ENCODE measurements around the gene SEMA3E. TPM values are rescaled to one million over a fixed set of nuclear protein-coding genes. Genes with fewer than 3 reads are reported as not detected.
"Not testable (repeated sequence)": the region's sequence is repeated elsewhere in the genome, so short reads cannot be mapped to it uniquely, and the experiment has no call there.

Gene SEMA3E
- total RNA-seq, 2 donors from 2014 or later: not detected

- H3K4me1 Mint-ChIP-seq: no peaks in the 10 kb centered on the region
- no peaks in the 10 kb centered on the region for H3K36me3 Mint-ChIP-seq (ENCODE audit: low read depth)
- no peak overlapping the region for H3K27ac Mint-ChIP-seq
- no peaks in the 10 kb centered on the region for H3K27me3 Mint-ChIP-seq
- H3K9me3 Mint-ChIP-seq: no peaks in the 10 kb centered on the region
- H3K4me3 Mint-ChIP-seq: no peak overlapping the region
- no peak for ATAC-seq (replicated peaks)
These were observed 179.9 kb downstream of the SEMA3E start for GRCh38 chr7:83469076-83469475.

GRCh38 chr7:83468251-83468739, 180.6 kb downstream of the SEMA3E start:
- ATAC-seq (replicated peaks): peak; percentile 29
- Mint-ChIP-seq H3K4me3 (no peak overlapping the region), H3K27ac (no peak overlapping the region), H3K9me3 (no peaks in the 10 kb centered on the region), H3K4me1 (no peaks in the 10 kb centered on the region), H3K27me3 (no peaks in the 10 kb centered on the region), H3K36me3 (ENCODE audit: low read depth) (no peaks in the 10 kb centered on the region)

- no peaks in the 10 kb centered on the region for H3K27me3 Mint-ChIP-seq
- no peak overlapping the region for H3K4me3 Mint-ChIP-seq
- no peak overlapping the region for H3K27ac Mint-ChIP-seq
- ATAC-seq (replicated peaks): no peak
- peaks cover 3% of the 10 kb centered on the region for H3K9me3 Mint-ChIP-seq
- no peaks in the 10 kb centered on the region for H3K4me1 Mint-ChIP-seq
- no peaks in the 10 kb centered on the region for H3K36me3 Mint-ChIP-seq (ENCODE audit: low read depth)
These were observed 181.4 kb downstream of the SEMA3E start for GRCh38 chr7:83467493-83467892.

GRCh38 chr7:83466956-83467355, 182.0 kb downstream of the SEMA3E start:
- no peak overlapping the region for H3K4me3 Mint-ChIP-seq
- no peaks in the 10 kb centered on the region for H3K27me3 Mint-ChIP-seq

GRCh38 chr7:83466187-83466923, 182.6 kb downstream of the SEMA3E start:
- Mint-ChIP-seq H3K27me3 (no peaks in the 10 kb centered on the region), H3K4me3 (no peak overlapping the region), H3K4me1 (no peaks in the 10 kb centered on the region), H3K27ac (no peak overlapping the region), H3K36me3 (ENCODE audit: low read depth) (no peaks in the 10 kb centered on the region), H3K9me3 (peaks cover 3% of the 10 kb centered on the region)
- ATAC-seq (replicated peaks): no peak

More at GRCh38 chr7:83466956-83467355, 182.0 kb downstream of the SEMA3E start:
- Mint-ChIP-seq H3K9me3 (peaks cover 3% of the 10 kb centered on the region), H3K4me1 (no peaks in the 10 kb centered on the region), H3K36me3 (ENCODE audit: low read depth) (no peaks in the 10 kb centered on the region), H3K27ac (no peak overlapping the region)
- no peak for ATAC-seq (replicated peaks)

- Mint-ChIP-seq H3K27me3 (no peaks in the 10 kb centered on the region), H3K4me1 (no peaks in the 10 kb centered on the region), H3K36me3 (ENCODE audit: low read depth) (no peaks in the 10 kb centered on the region), H3K9me3 (peaks cover 10% of the 10 kb centered on the region), H3K27ac (no peak overlapping the region), H3K4me3 (no peak overlapping the region)
- no peak for ATAC-seq (replicated peaks)
These were observed 183.3 kb downstream of the SEMA3E start for GRCh38 chr7:83465643-83466042.

GRCh38 chr7:83461820-83462219, 187.1 kb downstream of the SEMA3E start:
- not testable (repeated sequence) for H3K27me3 Mint-ChIP-seq; H3K4me3 Mint-ChIP-seq; H3K27ac Mint-ChIP-seq; H3K36me3 Mint-ChIP-seq (ENCODE audit: low read depth); H3K4me1 Mint-ChIP-seq; ATAC-seq (replicated peaks)
- peaks cover 14% of the 10 kb centered on the region for H3K9me3 Mint-ChIP-seq

- H3K9me3 Mint-ChIP-seq: peaks cover 14% of the 10 kb centered on the region
- not testable (repeated sequence) for H3K4me3 Mint-ChIP-seq; H3K4me1 Mint-ChIP-seq; H3K27me3 Mint-ChIP-seq; ATAC-seq (replicated peaks); H3K27ac Mint-ChIP-seq; H3K36me3 Mint-ChIP-seq (ENCODE audit: low read depth)
These were observed 188.8 kb downstream of the SEMA3E start for GRCh38 chr7:83459930-83460653.

- H3K27me3 Mint-ChIP-seq; H3K27ac Mint-ChIP-seq; H3K4me3 Mint-ChIP-seq; H3K4me1 Mint-ChIP-seq; ATAC-seq (replicated peaks); H3K36me3 Mint-ChIP-seq (ENCODE audit: low read depth): not testable (repeated sequence)
- peaks cover 14% of the 10 kb centered on the region for H3K9me3 Mint-ChIP-seq
These were observed 189.6 kb downstream of the SEMA3E start for GRCh38 chr7:83459101-83459929.

GRCh38 chr7:83457022-83457892, 191.7 kb downstream of the SEMA3E start:
- Mint-ChIP-seq H3K4me3 (no peak overlapping the region), H3K27ac (no peak overlapping the region), H3K36me3 (ENCODE audit: low read depth) (no peaks in the 10 kb centered on the region), H3K27me3 (no peaks in the 10 kb centered on the region), H3K4me1 (no peaks in the 10 kb centered on the region), H3K9me3 (peaks cover 11% of the 10 kb centered on the region)
- ATAC-seq (replicated peaks): no peak

GRCh38 chr7:83456413-83456812, 192.5 kb downstream of the SEMA3E start:
- no peaks in the 10 kb centered on the region for H3K4me1 Mint-ChIP-seq

GRCh38 chr7:83455612-83456011, 193.3 kb downstream of the SEMA3E start:
- H3K27me3 Mint-ChIP-seq: no peaks in the 10 kb centered on the region
- no peak overlapping the region for H3K27ac Mint-ChIP-seq
- H3K9me3 Mint-ChIP-seq: peaks cover 4% of the 10 kb centered on the region
- no peaks in the 10 kb centered on the region for H3K4me1 Mint-ChIP-seq
- ATAC-seq (replicated peaks): no peak
- no peaks in the 10 kb centered on the region for H3K36me3 Mint-ChIP-seq (ENCODE audit: low read depth)
- no peak overlapping the region for H3K4me3 Mint-ChIP-seq

More at GRCh38 chr7:83456413-83456812, 192.5 kb downstream of the SEMA3E start:
- Mint-ChIP-seq H3K36me3 (ENCODE audit: low read depth) (no peaks in the 10 kb centered on the region), H3K27me3 (no peaks in the 10 kb centered on the region), H3K9me3 (peaks cover 11% of the 10 kb centered on the region), H3K27ac (no peak overlapping the region), H3K4me3 (no peak overlapping the region)
- ATAC-seq (replicated peaks): no peak

- H3K27ac Mint-ChIP-seq: no peak overlapping the region
- no peaks in the 10 kb centered on the region for H3K27me3 Mint-ChIP-seq
- H3K9me3 Mint-ChIP-seq: peaks cover 6% of the 10 kb centered on the region
- no peaks in the 10 kb centered on the region for H3K4me1 Mint-ChIP-seq
- H3K4me3 Mint-ChIP-seq: no peak overlapping the region
- no peaks in the 10 kb centered on the region for H3K36me3 Mint-ChIP-seq (ENCODE audit: low read depth)
- ATAC-seq (replicated peaks): no peak
These were observed 196.7 kb downstream of the SEMA3E start for GRCh38 chr7:83452256-83452655.

Measured in activated T-helper 17 cell treated with anti-CD3 and anti-CD28 coated beads, Interleukin-2, amount 50 U/mL, for 72 hours (primary cell).